ENCODE data around the gene CAND2. TPM values are rescaled to one million over a fixed set of nuclear protein-coding genes. Genes with fewer than 3 reads are reported as not detected.

CAND2 gene
- total and polyA plus RNA-seq, 2 of the 8 experiments (the other 6 are each of a cell fraction or from before 2014, with no cell fraction given): 8.7 TPM

- TF ChIP-seq, protein P1, sequence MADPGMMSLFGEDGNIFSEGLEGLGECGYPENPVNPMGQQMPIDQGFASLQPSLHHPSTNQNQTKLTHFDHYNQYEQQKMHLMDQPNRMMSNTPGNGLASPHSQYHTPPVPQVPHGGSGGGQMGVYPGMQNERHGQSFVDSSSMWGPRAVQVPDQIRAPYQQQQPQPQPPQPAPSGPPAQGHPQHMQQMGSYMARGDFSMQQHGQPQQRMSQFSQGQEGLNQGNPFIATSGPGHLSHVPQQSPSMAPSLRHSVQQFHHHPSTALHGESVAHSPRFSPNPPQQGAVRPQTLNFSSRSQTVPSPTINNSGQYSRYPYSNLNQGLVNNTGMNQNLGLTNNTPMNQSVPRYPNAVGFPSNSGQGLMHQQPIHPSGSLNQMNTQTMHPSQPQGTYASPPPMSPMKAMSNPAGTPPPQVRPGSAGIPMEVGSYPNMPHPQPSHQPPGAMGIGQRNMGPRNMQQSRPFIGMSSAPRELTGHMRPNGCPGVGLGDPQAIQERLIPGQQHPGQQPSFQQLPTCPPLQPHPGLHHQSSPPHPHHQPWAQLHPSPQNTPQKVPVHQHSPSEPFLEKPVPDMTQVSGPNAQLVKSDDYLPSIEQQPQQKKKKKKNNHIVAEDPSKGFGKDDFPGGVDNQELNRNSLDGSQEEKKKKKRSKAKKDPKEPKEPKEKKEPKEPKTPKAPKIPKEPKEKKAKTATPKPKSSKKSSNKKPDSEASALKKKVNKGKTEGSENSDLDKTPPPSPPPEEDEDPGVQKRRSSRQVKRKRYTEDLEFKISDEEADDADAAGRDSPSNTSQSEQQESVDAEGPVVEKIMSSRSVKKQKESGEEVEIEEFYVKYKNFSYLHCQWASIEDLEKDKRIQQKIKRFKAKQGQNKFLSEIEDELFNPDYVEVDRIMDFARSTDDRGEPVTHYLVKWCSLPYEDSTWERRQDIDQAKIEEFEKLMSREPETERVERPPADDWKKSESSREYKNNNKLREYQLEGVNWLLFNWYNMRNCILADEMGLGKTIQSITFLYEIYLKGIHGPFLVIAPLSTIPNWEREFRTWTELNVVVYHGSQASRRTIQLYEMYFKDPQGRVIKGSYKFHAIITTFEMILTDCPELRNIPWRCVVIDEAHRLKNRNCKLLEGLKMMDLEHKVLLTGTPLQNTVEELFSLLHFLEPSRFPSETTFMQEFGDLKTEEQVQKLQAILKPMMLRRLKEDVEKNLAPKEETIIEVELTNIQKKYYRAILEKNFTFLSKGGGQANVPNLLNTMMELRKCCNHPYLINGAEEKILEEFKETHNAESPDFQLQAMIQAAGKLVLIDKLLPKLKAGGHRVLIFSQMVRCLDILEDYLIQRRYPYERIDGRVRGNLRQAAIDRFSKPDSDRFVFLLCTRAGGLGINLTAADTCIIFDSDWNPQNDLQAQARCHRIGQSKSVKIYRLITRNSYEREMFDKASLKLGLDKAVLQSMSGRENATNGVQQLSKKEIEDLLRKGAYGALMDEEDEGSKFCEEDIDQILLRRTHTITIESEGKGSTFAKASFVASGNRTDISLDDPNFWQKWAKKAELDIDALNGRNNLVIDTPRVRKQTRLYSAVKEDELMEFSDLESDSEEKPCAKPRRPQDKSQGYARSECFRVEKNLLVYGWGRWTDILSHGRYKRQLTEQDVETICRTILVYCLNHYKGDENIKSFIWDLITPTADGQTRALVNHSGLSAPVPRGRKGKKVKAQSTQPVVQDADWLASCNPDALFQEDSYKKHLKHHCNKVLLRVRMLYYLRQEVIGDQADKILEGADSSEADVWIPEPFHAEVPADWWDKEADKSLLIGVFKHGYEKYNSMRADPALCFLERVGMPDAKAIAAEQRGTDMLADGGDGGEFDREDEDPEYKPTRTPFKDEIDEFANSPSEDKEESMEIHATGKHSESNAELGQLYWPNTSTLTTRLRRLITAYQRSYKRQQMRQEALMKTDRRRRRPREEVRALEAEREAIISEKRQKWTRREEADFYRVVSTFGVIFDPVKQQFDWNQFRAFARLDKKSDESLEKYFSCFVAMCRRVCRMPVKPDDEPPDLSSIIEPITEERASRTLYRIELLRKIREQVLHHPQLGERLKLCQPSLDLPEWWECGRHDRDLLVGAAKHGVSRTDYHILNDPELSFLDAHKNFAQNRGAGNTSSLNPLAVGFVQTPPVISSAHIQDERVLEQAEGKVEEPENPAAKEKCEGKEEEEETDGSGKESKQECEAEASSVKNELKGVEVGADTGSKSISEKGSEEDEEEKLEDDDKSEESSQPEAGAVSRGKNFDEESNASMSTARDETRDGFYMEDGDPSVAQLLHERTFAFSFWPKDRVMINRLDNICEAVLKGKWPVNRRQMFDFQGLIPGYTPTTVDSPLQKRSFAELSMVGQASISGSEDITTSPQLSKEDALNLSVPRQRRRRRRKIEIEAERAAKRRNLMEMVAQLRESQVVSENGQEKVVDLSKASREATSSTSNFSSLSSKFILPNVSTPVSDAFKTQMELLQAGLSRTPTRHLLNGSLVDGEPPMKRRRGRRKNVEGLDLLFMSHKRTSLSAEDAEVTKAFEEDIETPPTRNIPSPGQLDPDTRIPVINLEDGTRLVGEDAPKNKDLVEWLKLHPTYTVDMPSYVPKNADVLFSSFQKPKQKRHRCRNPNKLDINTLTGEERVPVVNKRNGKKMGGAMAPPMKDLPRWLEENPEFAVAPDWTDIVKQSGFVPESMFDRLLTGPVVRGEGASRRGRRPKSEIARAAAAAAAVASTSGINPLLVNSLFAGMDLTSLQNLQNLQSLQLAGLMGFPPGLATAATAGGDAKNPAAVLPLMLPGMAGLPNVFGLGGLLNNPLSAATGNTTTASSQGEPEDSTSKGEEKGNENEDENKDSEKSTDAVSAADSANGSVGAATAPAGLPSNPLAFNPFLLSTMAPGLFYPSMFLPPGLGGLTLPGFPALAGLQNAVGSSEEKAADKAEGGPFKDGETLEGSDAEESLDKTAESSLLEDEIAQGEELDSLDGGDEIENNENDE (IDR thresholded peaks at IDR 0.05; ENCODE audit: insufficient replicate concordance, low read length): no peak
Measured at GRCh38 chr3:12840591-12841148, 44.2 kb downstream of the CAND2 start (continued).

Measured in H1 (cell line).